Right atrium auricular region (tissue), 2 donors: ENCODE measurements around the gene OGN. TPM values are rescaled to one million over a fixed set of nuclear protein-coding genes. Genes with fewer than 3 reads are reported as not detected.

Experiments
- DNase-seq: peaks from one replicate; pipeline ENCODE4 v3.0.0-alpha.2; 2019; ENCODE audit warnings: low spot score
- H3K27ac ChIP-seq, 2 donors: fragments of 200-600 bp; sonication (generic); 1 replicate in 1 of 2; 2 replicates in 1 of 2; pipeline ENCODE4 v1.5.1; 2016 to 2019
- H3K27me3 ChIP-seq, 2 donors: fragments of 200-600 bp; sonication (generic); one replicate each; pipeline versions ENCODE4 v1.5.1 to v1.6.0; 2017 to 2019
- H3K36me3 ChIP-seq: fragments of 200-600 bp; sonication (generic); one replicate; pipeline ENCODE4 v1.5.1; 2016
- H3K4me1 ChIP-seq, 2 donors: fragments of 200-600 bp; sonication (generic); one replicate each; pipeline versions ENCODE4 v1.5.1 to v1.6.0; 2017 to 2019
- H3K4me3 ChIP-seq, 2 donors: fragments of 200-600 bp; sonication (generic); 1 replicate in 1 of 2; 2 replicates in 1 of 2; pipeline ENCODE4 v1.5.1; 2017 to 2019; ENCODE audit warnings: mild to moderate bottlenecking in 1 of 2, moderate library complexity in 1 of 2
- H3K9me3 ChIP-seq, 2 donors: fragments of 200-600 bp; sonication (generic); one replicate each; pipeline ENCODE4 v1.5.1; 2019
- total RNA-seq, 2 donors: library from RNA; depleted of rRNA; stranded (reverse); fragments of >200 nt; gene quantifications; one replicate each; pipeline ENCODE4 v1.1.0, GENCODE V29; 2016
- TF ChIP-seq, protein P1 (sequence below), 2 donors: fragments of 200-600 bp; sonication (generic); IDR thresholded peaks; one replicate each; pipeline ENCODE4 v1.5.1; 2019; ENCODE audit warnings: antibody characterized with exemption in 2 of 2

Gene OGN
- total RNA-seq, 2 donors from 2014 or later = 15.5 to 39.1 TPM

GRCh38 chr9:92392690-92393089, 11.7 kb downstream of the OGN start:
- Histone ChIP-seq H3K4me3 (no peak overlapping the region), H3K27ac (no peak overlapping the region), H3K4me1 (no peaks in the 10 kb centered on the region), H3K27me3 (no peaks in the 10 kb centered on the region), H3K36me3 (no peaks in the 10 kb centered on the region), H3K9me3 (no peaks in the 10 kb centered on the region)
- TF ChIP-seq, protein P1, sequence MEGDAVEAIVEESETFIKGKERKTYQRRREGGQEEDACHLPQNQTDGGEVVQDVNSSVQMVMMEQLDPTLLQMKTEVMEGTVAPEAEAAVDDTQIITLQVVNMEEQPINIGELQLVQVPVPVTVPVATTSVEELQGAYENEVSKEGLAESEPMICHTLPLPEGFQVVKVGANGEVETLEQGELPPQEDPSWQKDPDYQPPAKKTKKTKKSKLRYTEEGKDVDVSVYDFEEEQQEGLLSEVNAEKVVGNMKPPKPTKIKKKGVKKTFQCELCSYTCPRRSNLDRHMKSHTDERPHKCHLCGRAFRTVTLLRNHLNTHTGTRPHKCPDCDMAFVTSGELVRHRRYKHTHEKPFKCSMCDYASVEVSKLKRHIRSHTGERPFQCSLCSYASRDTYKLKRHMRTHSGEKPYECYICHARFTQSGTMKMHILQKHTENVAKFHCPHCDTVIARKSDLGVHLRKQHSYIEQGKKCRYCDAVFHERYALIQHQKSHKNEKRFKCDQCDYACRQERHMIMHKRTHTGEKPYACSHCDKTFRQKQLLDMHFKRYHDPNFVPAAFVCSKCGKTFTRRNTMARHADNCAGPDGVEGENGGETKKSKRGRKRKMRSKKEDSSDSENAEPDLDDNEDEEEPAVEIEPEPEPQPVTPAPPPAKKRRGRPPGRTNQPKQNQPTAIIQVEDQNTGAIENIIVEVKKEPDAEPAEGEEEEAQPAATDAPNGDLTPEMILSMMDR (IDR thresholded peaks at IDR 0.05) = no peak
- no peak for DNase-seq

GRCh38 chr9:92385953-92386352, 18.4 kb downstream of the OGN start:
- Histone ChIP-seq H3K9me3 (no peaks in the 10 kb centered on the region), H3K27ac (peak overlapping the region in 1 of 2 donors; percentile 56), H3K4me3 (no peak overlapping the region), H3K4me1 (no peaks in the 10 kb centered on the region), H3K27me3 (no peaks in the 10 kb centered on the region), H3K36me3 (no peaks in the 10 kb centered on the region)
- no peak for DNase-seq
- TF ChIP-seq, protein P1 (IDR thresholded peaks at IDR 0.05) = no peak

- Histone ChIP-seq H3K4me1 (no peaks in the 10 kb centered on the region), H3K27me3 (no peaks in the 10 kb centered on the region), H3K9me3 (no peaks in the 10 kb centered on the region), H3K36me3 (no peaks in the 10 kb centered on the region), H3K4me3 (no peak overlapping the region), H3K27ac (peak overlapping the region in 1 of 2 donors; percentile 56)
- DNase-seq = no peak
- TF ChIP-seq, protein P1 (IDR thresholded peaks at IDR 0.05) = no peak
These were observed 18.9 kb downstream of the OGN start for GRCh38 chr9:92385477-92385876.

GRCh38 chr9:92385001-92385400, 19.4 kb downstream of the OGN start:
- Histone ChIP-seq H3K4me3 (no peak overlapping the region), H3K4me1 (no peaks in the 10 kb centered on the region), H3K27me3 (no peaks in the 10 kb centered on the region), H3K36me3 (no peaks in the 10 kb centered on the region), H3K27ac (peak overlapping the region in 1 of 2 donors; percentile 56), H3K9me3 (no peaks in the 10 kb centered on the region)
- DNase-seq = no peak
- TF ChIP-seq, protein P1 (IDR thresholded peaks at IDR 0.05) = no peak

DNA sequence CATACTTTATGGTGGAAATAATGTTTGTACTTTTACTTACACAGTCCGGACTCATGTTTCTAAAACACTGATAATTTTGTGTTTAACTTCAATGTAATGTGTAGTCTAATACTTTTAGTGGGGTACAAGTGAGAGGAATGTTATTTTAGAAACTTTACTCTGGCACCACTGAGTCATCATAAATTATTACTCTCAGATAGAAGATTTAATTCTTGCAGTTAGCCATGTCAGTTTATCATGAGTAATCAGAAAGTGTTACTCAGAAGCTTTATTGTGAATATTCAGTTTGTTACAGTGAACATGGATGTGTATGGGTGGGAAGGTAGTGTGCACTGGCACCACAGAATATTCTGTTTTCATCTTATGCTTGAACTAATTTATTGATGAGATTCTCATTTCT, 20.0 kb downstream of the OGN start:
- TF ChIP-seq, protein P1 (IDR thresholded peaks at IDR 0.05) = no peak
- no peak for DNase-seq
- Histone ChIP-seq H3K9me3 (no peaks in the 10 kb centered on the region), H3K27me3 (no peaks in the 10 kb centered on the region), H3K36me3 (no peaks in the 10 kb centered on the region), H3K27ac (peak overlapping the region in 1 of 2 donors; percentile 56), H3K4me1 (no peaks in the 10 kb centered on the region), H3K4me3 (no peak overlapping the region)

DNA sequence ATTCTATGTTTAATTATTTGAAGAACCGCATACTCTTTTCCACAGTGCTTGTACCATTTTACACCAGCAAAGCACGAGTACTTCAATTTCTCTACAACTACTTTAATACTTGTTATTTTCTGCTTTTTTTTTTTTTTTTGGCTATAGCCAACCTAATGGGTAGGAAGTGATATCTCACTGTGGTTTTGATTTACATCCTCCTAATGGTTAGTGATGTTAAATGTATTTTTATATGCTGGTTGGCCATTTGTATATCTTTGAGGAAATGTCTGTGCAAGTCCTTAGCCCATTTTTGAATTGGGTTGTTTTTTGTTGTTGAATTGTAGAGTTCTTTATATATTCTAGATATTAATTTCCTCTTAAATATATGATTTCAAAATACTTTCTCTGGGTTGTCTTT, 22.6 kb downstream of the OGN start:
- TF ChIP-seq, protein P1 (IDR thresholded peaks at IDR 0.05) = no peak
- no peaks in the 10 kb centered on the region for H3K4me1 ChIP-seq

More for the DNA sequence above, 22.6 kb downstream of the OGN start:
- no peak overlapping the region for H3K4me3 ChIP-seq
- H3K9me3 ChIP-seq = no peaks in the 10 kb centered on the region
- no peak for DNase-seq
- H3K27me3 ChIP-seq = no peaks in the 10 kb centered on the region
- H3K36me3 ChIP-seq = no peaks in the 10 kb centered on the region
- H3K27ac ChIP-seq = no peak overlapping the region
